ENCODE results near the gene C17orf114.

DNA sequence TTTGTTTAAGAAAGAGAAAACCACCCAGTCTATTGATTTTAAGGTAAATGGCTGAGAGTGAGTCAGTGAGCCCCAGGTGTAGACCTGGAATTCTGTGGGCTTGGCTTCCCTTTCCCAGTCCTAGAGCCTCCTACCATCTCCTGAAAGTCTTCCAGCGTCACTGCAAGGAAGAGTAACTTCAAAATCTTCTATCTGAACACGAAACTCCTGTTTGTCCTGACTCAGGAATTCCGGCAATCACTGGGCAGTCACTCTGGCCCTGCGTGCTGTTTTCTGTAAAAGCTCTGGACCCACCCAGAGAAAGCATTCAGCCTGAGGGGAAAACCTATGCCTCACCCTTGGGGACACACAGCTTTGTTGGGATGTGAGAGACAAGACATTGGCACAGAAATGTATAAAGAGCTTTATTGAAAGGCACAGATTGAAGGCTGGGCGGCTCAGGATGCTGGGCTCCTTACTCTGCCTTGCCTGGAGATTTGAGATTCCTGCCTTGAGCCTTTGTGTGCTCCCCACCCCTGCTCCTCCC, 46.9 kb upstream of the C17orf114 start:
- TF ChIP-seq, protein P1, sequence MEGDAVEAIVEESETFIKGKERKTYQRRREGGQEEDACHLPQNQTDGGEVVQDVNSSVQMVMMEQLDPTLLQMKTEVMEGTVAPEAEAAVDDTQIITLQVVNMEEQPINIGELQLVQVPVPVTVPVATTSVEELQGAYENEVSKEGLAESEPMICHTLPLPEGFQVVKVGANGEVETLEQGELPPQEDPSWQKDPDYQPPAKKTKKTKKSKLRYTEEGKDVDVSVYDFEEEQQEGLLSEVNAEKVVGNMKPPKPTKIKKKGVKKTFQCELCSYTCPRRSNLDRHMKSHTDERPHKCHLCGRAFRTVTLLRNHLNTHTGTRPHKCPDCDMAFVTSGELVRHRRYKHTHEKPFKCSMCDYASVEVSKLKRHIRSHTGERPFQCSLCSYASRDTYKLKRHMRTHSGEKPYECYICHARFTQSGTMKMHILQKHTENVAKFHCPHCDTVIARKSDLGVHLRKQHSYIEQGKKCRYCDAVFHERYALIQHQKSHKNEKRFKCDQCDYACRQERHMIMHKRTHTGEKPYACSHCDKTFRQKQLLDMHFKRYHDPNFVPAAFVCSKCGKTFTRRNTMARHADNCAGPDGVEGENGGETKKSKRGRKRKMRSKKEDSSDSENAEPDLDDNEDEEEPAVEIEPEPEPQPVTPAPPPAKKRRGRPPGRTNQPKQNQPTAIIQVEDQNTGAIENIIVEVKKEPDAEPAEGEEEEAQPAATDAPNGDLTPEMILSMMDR (IDR thresholded peaks at IDR 0.05) = no peak
- TF ChIP-seq POLR2A (IDR thresholded peaks at IDR 0.05) = no peak
